Astrocyte (in vitro differentiated cells and primary cell): ENCODE measurements around the gene ABLIM2. TPM values are rescaled to one million over a fixed set of nuclear protein-coding genes. Genes with fewer than 3 reads are reported as not detected.

Experiments used
- DNase-seq: peaks from one replicate; pipeline ENCODE4 v3.0.0-alpha.2; 2010; ENCODE audit warnings: low read depth
- FAIRE-seq: peaks from 2 replicates; lab custom pipeline; 2011; peaks lifted over from hg19 to GRCh38; lab: Jason Lieb, UNC
- H2AFZ ChIP-seq: 2 replicates; pipeline ENCODE4 v1.6.0; 2012; ENCODE audit warnings: low read depth, low read length, inconsistent platforms
- H3K27ac ChIP-seq: 2 replicates; pipeline ENCODE4 v1.5.1; 2011; ENCODE audit warnings: low read depth, low read length, inconsistent platforms
- H3K27me3 ChIP-seq: 2 replicates; pipeline ENCODE4 v1.6.0; 2011; ENCODE audit warnings: low read length, inconsistent platforms; ENCODE audit not compliant: insufficient read depth
- H3K36me3 ChIP-seq: 2 replicates; pipeline ENCODE4 v1.5.1; 2011; ENCODE audit warnings: low read length, inconsistent platforms; ENCODE audit not compliant: insufficient read depth
- H3K4me1 ChIP-seq: 2 replicates; pipeline ENCODE4 v1.5.1; 2011; ENCODE audit warnings: low read length, inconsistent platforms; ENCODE audit not compliant: insufficient read depth
- H3K4me2 ChIP-seq: 2 replicates; pipeline ENCODE4 v1.6.0; 2012; ENCODE audit warnings: low read length, inconsistent platforms
- H3K4me3 ChIP-seq: 2 replicates; pipeline ENCODE4 v1.5.1; 2011; ENCODE audit warnings: low read depth, mild to moderate bottlenecking, low read length, inconsistent platforms; ENCODE audit not compliant: insufficient read depth
- H3K79me2 ChIP-seq: 2 replicates; pipeline ENCODE4 v1.6.0; 2012; ENCODE audit warnings: mild to moderate bottlenecking, low read length, inconsistent platforms; ENCODE audit not compliant: insufficient read depth
- H3K9ac ChIP-seq: 2 replicates; pipeline ENCODE4 v1.6.0; 2012; ENCODE audit warnings: mild to moderate bottlenecking, low read length, inconsistent platforms
- H3K9me3 ChIP-seq: 2 replicates; pipeline ENCODE4 v1.5.1; 2012; ENCODE audit warnings: low read depth, mild to moderate bottlenecking, low read length, inconsistent platforms; ENCODE audit not compliant: insufficient read depth
- H4K20me1 ChIP-seq: 2 replicates; pipeline ENCODE4 v1.6.0; 2012; ENCODE audit warnings: low read length, inconsistent platforms; ENCODE audit not compliant: insufficient read depth
- H3K27ac Mint-ChIP-seq: one replicate; pipeline ENCODE4 v1.8.0; 2021; ENCODE audit warnings: mild to moderate bottlenecking, mixed read lengths; ENCODE audit not compliant: unreplicated experiment
- H3K27me3 Mint-ChIP-seq: one replicate; pipeline ENCODE4 v1.8.0; 2021; ENCODE audit warnings: low read depth, mixed read lengths; ENCODE audit not compliant: unreplicated experiment
- H3K36me3 Mint-ChIP-seq: one replicate; pipeline ENCODE4 v1.8.0; 2021; ENCODE audit warnings: low read depth, mixed read lengths; ENCODE audit not compliant: unreplicated experiment
- H3K4me1 Mint-ChIP-seq: one replicate; pipeline ENCODE4 v1.8.0; 2021; ENCODE audit warnings: low read depth, mixed read lengths; ENCODE audit not compliant: unreplicated experiment
- H3K4me3 Mint-ChIP-seq: one replicate; pipeline ENCODE4 v1.8.0; 2021; ENCODE audit warnings: mild to moderate bottlenecking, moderate library complexity, mixed read lengths; ENCODE audit not compliant: unreplicated experiment
- H3K9me3 Mint-ChIP-seq: one replicate; pipeline ENCODE4 v1.8.0; 2021; ENCODE audit warnings: mild to moderate bottlenecking, mixed read lengths; ENCODE audit not compliant: unreplicated experiment
- EZH2 ChIP-seq: IDR thresholded peaks from 2 replicates; pipeline ENCODE4 v1.6.1; 2012; ENCODE audit warnings: mild to moderate bottlenecking, low read length, inconsistent platforms; ENCODE audit not compliant: insufficient read depth
- total RNA-seq: library from RNA; stranded (reverse); gene quantifications from 2 replicates; pipeline ENCODE4 v1.2.1, GENCODE V29; 2021
- TF ChIP-seq, protein P1 (sequence below): IDR thresholded peaks from 2 replicates; pipeline ENCODE4 v1.5.1; 2011; ENCODE audit warnings: low read depth, mild to moderate bottlenecking, inconsistent platforms, low read length, moderate library complexity; ENCODE audit not compliant: insufficient read depth

The ABLIM2 gene
- total RNA-seq, 1 donor from 2014 or later, result 0.50 TPM

- peaks cover 30% of the 10 kb centered on the region for H3K27me3 Mint-ChIP-seq
- Histone ChIP-seq H2AFZ (no peak overlapping the region), H3K9me3 (no peaks in the 10 kb centered on the region), H3K4me3 (no peak overlapping the region), H3K27me3 (peaks cover 14% of the 10 kb centered on the region), H3K36me3 (no peaks in the 10 kb centered on the region), H3K79me2 (no peaks in the 10 kb centered on the region), H3K4me1 (peaks cover 31% of the 10 kb centered on the region), H3K4me2 (no peak overlapping the region), H3K9ac (no peak overlapping the region), H4K20me1 (no peaks in the 10 kb centered on the region), H3K27ac (no peak overlapping the region)
- no peak overlapping the region for H3K4me3 Mint-ChIP-seq
- peaks cover 3% of the 10 kb centered on the region for H3K36me3 Mint-ChIP-seq
- DNase-seq (no peak), FAIRE-seq (no peak)
- H3K4me1 Mint-ChIP-seq, result peaks cover 13% of the 10 kb centered on the region
- no peak overlapping the region for H3K27ac Mint-ChIP-seq
- TF ChIP-seq, protein P1, sequence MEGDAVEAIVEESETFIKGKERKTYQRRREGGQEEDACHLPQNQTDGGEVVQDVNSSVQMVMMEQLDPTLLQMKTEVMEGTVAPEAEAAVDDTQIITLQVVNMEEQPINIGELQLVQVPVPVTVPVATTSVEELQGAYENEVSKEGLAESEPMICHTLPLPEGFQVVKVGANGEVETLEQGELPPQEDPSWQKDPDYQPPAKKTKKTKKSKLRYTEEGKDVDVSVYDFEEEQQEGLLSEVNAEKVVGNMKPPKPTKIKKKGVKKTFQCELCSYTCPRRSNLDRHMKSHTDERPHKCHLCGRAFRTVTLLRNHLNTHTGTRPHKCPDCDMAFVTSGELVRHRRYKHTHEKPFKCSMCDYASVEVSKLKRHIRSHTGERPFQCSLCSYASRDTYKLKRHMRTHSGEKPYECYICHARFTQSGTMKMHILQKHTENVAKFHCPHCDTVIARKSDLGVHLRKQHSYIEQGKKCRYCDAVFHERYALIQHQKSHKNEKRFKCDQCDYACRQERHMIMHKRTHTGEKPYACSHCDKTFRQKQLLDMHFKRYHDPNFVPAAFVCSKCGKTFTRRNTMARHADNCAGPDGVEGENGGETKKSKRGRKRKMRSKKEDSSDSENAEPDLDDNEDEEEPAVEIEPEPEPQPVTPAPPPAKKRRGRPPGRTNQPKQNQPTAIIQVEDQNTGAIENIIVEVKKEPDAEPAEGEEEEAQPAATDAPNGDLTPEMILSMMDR, result no peak
- TF ChIP-seq EZH2, result no peak
- H3K9me3 Mint-ChIP-seq, result no peaks in the 10 kb centered on the region
Measured at GRCh38 chr4:7964459-7964858, 194.2 kb downstream of the ABLIM2 start.

- FAIRE-seq (no peak), DNase-seq (no peak)
- peaks cover 9% of the 10 kb centered on the region for H3K4me1 Mint-ChIP-seq
Measured at GRCh38 chr4:7963691-7964090, 194.9 kb downstream of the ABLIM2 start.

More at GRCh38 chr4:7963691-7964090, 194.9 kb downstream of the ABLIM2 start:
- TF ChIP-seq EZH2, result no peak
- TF ChIP-seq, protein P1, result no peak
- Mint-ChIP-seq H3K27me3 (peaks cover 30% of the 10 kb centered on the region), H3K9me3 (no peaks in the 10 kb centered on the region), H3K27ac (no peak overlapping the region), H3K4me3 (no peak overlapping the region), H3K36me3 (peaks cover 3% of the 10 kb centered on the region)
- Histone ChIP-seq H3K36me3 (no peaks in the 10 kb centered on the region), H4K20me1 (no peaks in the 10 kb centered on the region), H3K4me1 (peaks cover 27% of the 10 kb centered on the region), H3K4me2 (no peak overlapping the region), H3K27ac (no peak overlapping the region), H3K9me3 (no peaks in the 10 kb centered on the region), H3K79me2 (no peaks in the 10 kb centered on the region), H3K27me3 (peaks cover 14% of the 10 kb centered on the region), H2AFZ (no peak overlapping the region), H3K4me3 (no peak overlapping the region), H3K9ac (no peak overlapping the region)
